GM19452 (cell line): Measurements from ENCODE around the gene AP5B1.

Source experiments
- ATAC-seq: cut with Tn5 transposase; IDR thresholded peaks from one replicate; pipeline ENCODE4 v1.9.1; 2021; ENCODE audit not compliant: unreplicated experiment

AP5B1 gene

DNA sequence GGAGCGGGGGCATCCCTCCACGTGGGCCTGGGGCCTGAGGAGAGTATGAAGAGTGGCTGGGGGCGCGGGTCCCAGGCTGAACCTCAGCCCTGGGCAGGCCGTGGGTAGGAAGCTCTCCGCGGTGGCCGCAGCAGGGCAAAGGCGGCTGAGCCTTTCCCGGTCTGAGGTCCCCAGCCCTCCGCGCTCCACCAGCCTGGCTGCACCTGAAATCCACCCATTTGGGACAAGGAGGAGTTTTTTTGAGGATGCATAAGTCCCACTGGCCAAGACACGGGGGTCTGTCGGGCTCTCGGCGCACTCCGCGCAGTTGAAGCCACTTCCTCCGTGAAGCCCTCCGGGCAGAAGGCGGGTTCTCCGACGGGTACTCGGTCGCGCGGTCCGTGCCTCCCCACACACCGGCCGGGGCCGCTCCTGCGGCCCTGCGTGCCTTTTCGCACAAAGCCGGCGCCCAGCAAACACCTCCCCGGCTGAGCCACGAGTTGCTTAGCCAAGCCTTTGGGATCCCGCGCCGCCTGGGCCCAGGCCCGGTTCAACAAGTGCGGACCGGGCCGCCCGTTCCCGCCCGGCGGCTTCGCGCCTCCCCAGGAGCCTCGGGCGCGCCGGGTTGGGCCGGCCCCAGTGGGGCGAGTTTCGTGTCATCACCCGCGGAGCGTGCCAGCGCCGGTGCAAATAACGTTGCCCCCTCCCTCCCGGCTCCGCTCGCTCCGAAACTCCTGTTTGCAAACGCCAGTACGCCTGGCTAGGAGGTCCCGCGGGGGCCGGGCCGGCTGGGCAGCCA is 5.4 kb upstream of the AP5B1 start:
- ATAC-seq, result no peak

DNA sequence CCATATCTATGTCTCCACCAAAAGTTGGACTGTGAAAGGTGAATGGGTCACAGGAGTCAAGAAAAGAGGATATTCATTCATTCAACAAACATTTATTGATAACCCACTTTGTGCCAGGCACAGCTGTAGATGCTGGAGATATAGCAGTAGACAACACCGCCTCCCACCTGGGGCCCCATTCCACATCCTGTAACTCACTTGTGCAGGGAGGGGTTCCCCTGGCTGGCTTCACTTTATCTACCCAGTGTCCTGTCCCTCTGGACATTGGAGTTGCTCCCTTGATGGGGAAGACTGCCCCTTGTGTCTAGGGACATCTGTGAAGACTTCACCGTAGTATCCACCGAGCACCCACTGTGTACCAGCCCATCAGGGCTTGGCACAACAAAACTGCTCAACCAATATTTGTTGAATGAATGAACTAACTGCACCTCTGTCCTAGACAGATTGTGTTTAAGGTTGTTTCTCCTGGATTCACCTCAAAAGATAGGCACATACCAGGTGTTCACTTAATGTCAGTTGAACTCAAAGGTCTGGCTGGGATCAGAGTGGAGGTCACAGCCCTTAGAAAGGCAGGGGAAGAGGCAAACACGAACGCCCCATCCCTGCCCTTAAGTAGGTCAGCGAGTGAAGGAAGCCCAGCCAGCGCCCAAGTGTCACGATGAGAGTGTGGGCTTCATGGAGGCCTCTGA is 4.7 kb upstream of the AP5B1 start:
- no peak for ATAC-seq

DNA sequence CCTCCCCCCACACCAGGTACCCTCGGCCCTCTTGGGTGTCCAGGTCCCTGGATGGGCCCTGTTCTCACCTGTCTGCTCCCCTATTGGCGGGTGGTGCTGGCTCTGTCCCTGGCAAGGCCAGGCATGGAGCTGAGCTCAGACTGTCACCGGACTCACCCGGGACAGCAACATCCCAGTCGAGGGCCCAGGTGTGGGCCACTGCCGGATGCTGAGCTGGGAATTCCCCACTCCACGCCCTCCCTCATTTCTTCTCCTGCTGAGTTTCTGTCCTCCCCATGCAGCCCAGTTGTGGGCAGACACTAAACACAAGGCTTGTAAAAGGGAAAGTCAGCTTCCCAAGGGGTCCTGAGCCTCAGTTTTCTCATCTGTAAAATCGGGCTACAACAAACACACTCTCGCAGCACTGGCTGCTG is 2.0 kb upstream of the AP5B1 start:
- no peak for ATAC-seq

DNA sequence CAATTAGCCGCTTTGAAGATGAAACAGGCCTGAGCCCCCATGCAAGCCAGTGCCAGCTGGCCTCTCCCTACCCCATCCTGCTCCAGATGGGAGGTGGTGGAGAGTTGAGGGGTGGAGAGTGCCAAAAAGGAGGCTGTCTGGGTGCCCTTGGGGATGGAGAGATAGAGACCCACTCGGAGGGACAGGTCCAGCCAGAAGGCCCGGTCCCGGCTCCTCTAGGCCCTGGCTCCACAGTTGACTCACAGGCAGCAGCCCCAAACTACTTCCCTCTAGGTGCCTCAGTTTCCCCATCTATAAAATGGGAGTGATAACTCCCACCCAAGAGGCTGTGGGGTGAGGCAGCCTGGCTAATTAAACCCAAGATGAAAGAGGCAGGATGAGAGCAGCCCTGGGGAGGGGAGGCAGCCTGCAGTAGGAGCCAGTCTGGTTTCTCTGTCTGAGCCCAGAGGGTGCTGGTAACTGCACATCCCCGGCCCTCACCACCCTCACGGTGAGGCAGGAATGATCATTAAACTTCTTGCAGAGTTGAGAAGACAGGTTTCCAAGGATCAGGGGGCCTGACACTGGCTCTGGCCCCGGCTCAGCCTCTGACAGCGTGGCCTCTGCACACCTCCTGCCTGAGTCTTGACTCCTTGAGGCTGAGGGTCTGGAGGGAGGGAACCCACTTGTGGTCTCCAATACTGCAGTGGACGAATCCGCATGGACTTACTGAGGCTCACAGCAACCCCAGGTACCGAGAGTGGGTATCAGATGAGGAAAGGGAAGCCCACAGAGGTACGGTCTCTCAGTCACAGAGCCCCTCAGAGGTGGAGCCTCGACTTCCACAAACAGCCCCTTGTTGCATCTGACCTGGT is 1.4 kb upstream of the AP5B1 start:
- no peak for ATAC-seq

DNA sequence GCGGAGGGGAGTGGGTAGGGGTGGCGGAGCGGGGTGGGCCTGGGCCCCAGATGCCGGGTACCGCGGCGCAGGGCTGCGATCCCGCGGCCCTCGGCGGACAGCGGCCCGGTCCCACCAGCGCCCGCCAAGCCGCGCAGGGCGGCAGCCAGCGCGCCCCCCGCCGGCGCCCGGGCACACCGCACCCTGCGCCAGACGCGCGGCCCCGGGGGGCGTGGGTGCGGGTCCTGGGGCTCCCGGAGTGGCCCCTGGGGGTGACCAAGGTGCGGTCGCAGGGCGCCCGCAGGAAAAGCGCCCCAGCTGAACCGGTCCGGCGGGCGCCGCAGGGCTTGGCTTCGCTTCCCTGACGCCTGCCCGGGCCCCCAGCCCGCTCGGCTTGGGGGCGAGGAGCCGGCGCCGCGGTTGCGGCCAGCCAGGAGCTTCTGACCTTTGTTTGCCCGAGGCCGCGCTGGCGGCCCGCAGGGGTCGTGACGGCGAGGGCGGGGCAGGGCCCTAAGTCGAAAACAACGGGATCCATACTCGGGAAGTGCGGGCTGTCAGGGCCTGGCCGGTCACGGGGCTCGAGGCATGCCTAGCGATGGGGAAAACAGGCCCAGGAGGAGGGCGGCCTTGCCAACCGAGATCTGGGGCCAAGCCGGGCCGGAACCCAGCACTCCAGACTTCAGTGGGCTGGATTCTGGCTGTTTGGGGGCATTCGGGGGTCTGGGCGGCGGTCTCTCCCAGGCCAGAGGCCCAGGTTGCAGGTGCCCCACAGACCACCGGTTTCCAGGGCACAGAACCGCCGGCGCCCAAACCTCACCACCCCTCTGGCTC is 581 bp upstream of the AP5B1 start:
- peak; percentile 38 for ATAC-seq

DNA sequence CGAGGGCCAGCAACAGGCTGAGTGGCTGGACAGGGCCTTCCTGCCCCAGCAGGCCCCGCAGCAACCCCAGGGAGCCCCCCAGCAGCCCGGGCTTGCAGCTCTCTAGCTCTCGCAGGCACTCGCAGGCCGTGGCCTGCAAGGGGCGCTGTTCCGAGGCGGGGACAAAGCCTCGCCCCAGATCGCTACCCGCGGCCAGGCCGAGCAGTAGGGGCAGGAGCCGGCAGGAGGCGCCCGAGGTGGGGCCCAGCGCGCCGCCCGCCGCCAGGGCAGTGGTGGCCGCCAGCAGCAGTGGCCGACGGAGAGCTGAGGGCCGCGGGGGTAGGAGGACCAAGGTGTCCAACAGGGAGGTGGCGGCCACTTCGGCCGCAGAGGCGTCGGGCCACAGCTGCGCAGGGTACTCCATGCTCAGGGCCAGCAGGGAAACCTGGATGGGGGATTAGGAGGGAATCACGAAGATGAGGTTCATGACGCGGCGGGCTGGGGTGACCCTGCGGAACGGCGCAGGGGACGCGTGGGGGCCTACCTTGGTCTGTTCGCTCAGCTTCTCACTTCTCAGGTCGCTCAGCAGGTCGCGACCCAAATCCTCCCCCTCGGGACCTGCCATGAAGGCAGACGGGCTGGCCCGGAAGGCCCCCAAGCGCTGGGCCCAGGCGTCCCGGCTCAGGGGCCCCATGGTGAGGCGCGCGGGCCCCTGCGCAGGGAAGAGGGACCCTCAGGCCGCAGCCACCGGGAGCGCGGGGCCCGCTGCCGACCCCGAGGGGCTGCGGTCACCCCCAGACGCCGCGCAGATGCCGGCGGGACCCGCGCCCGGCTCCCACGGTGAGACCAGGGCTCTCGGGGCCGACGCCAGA is 632 bp downstream of the AP5B1 start:
- peak; percentile 45 for ATAC-seq

DNA sequence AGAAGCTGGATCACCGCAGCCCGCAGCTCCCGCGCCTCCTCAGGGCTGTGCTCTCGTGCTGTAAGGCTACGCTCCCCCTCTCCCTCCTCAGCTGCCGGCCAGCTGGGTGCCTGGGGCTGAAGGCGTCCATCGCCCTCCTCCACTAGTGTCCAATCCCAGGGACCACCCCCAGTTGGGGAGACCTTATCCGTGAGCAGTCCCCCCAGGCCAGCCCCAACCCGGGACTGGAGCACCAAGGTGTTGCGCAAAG is 1.2 kb downstream of the AP5B1 start:
- ATAC-seq, result no peak

DNA sequence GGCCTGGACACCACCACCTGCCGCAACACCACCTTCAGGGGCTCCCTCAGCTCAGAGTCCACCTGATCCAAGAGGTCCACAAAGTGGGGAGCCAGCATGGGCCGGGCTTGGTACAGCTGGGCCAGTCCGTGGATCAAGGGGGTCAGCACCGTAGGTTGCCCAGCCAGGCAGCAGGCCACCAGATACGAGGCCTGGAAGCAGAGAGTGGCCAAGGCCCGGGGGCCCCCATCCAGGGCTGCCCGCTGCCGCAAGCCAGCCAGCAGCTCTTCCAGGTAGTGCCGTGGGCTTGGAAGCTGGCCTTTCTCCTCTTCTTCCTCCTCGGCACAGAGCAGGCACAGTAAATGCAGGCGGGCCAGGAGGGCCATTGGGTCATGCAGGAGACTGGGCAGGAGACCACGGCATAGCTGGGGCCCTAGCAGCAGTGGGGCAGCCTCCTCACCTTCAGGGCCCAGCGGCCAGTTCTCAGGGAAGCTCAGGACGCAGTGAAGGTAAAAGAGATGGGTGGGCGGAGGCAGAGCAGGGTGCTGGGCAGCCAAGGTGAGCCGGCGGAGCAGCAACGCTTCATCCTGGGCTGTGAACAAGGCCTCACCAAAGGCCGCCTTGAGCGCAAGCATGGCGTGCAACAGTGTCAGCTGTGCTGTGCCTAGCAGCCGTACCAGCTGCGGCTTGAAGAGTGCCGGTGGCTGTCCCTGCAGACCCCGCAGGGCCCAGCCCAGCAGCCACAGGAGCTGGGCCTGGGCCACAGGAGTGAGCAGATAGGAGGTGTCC is 1.7 kb downstream of the AP5B1 start:
- no peak for ATAC-seq

DNA sequence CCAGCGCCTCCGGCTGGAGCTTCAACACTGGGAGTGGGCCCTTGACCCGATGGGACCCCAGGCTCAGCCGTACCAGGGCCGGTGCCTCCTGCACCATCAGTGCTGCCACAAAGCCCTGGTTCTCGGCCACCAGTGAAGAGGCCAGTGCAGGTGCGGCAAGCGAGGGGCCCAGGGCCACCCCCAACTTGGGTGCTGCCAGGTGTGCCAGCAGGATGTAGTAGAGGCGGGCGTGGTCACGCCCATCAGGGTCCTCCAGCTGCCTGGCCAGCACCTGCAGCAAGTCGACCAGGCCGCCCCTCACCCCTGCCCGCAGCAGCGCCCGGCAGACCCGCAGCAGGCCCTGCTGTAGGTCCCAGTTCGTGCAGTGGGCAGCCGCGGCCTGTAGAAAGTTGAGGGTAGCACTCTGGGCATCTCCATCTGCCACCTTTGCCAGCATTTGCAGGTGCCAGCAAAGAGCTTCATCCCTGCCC is 2.3 kb downstream of the AP5B1 start:
- no peak for ATAC-seq

DNA sequence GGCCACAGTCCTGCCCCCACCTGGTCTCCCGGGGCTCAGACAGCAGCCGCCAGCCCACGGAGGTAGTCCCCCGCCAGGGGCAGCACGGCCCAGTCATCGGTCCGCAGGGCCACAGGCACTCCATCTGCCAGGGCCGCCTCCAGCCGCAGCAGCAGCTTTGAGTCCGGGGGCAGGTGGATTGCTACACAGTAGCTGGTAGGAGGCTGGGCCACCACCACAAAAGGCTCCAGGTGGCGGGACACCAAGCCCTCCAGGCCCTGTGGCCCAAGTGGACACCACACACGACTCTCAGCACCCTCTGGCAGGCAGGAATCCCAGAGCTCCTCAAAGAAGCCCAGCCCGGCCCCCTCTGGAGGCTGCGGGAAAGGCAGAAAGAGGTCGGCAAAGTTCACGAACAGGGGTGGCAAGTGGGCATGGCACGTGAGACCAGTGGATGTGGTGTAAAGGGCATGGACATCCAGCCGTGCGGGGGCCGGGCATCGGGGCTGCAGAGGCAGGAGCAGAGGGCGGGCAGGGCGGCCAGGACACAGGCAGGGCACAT is 2.9 kb downstream of the AP5B1 start:
- ATAC-seq, result no peak

DNA sequence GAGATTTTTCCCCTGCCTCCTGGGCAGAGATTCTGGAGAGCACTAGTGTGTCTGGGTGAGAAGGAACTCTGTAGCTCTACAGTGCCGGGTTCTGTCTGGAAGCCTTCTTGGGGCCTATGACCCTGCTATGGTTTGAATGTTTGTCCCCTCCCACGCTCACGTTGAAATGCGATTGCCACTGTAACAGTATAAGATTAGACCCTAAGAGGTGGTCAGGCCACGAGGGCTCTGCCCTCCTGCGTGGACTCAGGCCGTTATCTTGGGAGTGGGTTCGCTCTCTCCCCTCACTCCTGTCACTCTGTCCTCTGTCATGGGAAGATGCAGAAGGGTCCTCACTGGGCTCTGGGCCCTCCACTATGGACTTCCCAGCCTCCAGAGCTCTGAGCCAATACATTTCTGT is 3.5 kb downstream of the AP5B1 start:
- no peak for ATAC-seq

DNA sequence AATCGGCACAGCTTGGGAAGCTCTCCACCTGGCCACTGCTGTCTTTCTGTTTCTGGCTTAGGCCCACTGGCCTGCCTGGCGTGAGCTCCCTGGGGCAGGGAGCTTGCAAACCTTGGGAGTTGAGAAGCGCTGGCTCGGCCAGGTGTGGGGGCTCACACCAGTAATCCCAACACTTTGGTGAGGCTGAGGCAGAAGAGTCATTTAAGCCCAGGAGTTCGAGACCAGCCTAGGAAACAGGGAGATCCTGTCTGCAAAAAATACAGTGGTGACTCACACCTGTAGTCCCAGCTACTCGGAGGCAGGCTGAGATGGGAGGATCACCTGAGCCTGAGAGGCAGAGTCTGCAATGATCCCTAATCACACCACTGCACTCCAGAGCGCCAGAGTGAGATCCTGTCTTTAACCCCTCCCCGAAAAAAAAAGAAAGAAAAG is 4.0 kb downstream of the AP5B1 start:
- ATAC-seq, result no peak

DNA sequence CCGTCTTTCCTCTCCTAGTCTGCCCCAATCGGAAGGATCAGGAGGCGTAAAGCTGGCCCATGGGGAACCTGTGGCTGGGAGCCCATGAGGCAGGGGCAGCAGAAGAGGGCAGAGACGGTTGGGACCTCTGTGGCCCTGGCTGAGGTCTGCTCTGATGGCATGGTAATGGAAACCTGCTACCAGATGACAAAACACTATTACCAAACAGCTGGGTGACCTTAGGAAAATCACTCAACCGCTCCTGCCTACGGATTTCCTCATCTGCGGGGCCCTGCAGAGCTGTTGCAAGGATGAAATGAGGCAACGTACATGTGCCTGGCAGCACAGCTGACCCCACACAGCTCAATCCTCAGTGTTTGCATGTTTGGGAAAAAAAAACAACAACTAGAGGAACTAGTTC is 4.6 kb downstream of the AP5B1 start:
- ATAC-seq, result no peak

DNA sequence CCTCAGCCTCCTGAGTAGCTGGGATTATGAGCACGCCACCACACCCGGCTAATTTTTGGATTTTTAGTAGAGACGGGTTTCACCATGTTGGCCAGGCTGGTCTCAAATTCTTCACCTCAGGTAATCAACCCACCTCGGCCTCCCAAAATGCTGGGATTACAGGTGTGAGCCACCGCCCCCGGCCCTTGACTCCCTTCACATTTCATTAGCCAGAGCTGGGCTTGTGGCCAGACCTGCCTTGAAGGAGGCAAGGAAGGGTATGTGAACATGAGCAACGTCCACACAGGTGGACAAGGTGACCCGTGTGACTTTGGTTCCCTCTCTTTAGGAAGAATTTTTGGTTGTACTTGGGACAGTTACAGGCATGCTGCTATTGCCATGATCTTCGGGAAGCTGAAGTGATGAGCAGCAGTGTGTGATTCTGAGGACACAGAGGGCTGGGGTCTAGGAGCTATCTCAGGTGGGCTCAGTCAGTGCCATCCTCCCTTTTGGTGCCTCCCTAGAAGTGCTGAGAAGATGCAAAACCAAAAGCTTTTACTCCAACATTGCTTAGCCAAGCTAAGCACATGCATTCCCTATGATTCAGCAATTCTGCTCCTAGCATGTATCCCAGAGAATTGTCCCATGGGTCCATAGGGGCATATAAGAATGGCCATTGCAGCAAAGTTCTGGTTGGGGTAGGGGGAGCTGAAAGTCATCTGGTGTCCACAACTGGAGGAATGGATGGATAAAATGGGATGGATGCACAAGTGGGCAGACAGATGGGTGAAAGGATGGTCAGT is 6.1 kb downstream of the AP5B1 start:
- ATAC-seq, result no peak

DNA sequence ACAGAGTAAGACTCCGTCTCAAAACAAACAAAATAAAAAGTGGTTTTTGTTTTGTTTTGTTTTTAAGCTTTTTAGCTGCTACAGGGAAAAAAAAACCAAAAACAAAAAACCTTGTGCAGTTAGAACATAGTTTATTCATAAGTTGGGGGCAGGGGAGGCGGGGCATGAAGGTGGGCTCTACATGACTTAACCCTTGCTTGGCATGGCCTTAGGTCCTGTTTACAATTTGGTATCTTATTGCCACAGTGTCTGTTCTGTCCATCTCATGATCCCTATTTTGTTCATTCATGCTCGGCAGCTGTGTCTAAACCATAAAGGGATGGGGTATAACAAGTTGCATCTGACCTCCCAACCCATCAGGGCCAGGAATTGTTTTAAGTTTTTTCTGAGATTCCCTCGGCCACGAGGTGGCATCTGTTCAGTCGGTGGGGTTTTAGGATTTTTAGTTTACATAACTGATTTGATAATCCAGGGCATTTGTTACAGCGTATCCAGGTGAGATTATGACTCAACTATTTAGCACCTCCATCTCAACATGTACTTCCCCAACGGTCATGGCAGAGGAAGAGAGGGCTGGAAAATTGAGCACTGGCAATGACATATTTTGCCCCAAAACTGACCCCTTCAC is 6.9 kb downstream of the AP5B1 start:
- no peak for ATAC-seq

DNA sequence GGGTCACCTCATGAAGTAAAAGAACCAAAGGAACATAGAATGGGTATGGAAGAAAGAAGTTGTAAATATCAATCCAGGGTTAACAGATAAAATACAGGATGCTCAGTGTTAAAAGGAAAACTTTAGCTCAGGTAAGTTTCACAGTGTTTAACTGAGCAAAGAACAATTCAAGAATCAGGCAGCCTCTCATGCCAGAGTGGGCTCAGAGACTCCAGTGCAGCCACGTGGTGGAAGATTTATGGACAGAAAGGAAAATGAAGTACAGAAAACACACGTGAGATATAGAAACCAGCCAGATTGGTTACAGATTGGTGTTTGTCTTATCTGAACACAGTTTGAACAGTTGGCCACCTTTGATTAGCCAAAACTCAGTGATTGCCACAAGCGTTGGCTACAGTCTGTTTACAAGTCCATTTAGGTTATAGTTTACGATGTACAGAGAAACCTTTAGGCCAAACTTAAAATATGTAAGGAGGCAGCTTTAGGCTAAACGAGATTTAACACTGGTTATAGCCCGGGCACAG is 9.1 kb downstream of the AP5B1 start:
- ATAC-seq, result no peak

DNA sequence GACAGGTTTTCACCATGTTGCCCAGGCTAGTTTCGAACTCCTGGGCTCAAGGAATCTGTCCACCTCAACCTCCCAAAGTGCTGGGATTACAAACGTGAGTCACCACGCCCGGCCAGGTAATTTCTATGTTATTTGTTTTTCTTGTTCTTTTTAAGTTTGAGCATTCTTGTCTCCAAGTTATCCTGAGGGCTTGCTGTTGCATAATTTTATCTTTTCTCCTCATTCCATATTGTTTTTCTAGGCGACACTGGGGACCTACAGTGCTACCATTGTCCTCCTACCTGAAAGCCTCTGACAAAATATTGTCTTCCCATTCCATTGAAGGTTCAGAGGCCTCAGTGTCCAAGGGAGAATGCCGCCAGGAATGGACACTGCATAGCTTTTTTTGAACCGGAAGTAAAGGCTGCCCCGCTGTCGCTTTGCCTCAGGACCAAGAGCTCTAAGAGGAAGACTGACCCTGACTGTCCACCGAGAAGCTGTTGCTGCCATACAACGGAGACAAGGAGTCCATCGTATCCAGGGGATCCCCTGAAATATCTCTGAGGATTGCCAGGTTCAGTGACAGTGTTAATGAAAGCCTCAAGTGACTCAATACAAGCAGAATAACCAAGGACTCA is 9.7 kb downstream of the AP5B1 start:
- ATAC-seq, result no peak
